Measurements from ENCODE around the gene FXR2.
"Not testable (repeated sequence)": the region's sequence is repeated elsewhere in the genome, so short reads cannot be mapped to it uniquely, and the experiment has no call there.

FXR2 gene

GRCh38 chr17:7614425-7615264 lies at the start of gene FXR2:
Gene FXR2 (minus strand): TSS chr17:7614897. CDS start chr17:7614532, 365 bp downstream.
- peak; percentile 99 for DNase-seq

DNA sequence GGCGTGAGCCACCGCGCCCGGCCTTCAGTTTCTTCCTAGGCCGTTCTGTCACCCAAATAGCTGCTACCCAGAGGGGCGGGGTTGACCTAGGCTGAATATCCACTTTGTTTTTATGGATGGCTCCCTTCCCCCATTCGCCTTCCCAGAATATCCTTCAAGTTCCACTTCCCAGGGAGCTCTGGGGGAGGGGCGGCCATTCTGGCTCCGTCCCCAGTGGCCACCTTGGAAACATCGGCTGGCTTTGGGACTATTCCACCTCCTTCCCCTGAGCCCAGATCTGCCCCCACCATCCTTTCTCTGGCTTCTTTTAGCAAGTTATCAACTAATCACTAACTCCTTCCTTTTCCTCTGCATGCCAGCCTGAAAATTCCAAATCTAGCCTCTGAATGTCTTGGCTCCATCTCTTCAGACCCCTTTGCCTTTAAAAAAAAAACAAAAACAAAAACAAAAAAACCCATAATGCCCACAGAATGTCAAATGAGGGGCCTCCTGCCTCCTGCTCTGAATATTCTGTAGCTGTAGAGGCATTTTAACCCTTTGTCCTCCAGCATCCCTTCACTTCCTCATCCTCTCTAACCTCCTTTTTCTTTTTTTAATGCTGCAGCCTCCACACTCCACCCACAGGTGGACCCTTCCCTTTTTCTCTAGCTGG lies 42.4 kb upstream of the FXR2 start:
- DNase-seq = no peak

- DNase-seq = no peak
Observed at GRCh38 chr17:7655541-7655840, 40.8 kb upstream of the FXR2 start.

DNA sequence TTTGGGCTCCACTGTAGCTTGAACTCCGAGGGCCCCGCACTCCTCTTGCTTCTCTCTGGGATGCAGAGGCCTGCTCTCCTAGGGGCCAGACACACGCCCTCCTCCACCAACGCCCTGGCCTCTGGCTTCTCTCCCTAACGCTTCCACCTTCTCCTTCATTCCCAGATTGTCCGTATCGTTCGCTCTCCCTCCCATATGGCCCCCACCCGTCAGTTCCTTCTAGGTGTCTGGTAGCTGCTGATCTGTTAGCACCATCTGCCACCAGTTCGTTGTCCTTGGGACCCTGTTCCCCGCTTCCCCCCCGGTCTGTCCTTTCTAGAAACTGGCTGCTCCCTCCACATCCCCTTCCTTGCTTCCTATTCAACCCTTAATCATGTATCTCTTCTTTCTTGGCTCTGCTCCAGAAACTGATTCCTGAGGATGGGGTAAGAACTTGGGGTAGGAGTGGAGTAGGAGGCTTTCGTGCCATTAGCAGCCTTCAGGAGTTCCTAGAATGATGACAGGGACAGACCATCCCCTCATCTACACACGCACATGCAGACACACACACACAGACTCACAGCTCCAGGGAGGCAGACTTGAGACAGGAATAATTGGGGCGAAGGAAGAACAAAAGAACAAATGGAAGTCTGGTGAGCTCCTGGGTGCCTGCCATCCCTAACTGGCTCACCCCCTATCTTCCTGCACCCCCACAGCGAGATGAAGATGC lies 40.3 kb upstream of the FXR2 start:
- DNase-seq = no peak

GRCh38 chr17:7652388-7653356 lies 38.0 kb upstream of the FXR2 start:
- DNase-seq = no peak

GRCh38 chr17:7651665-7652387 lies 37.1 kb upstream of the FXR2 start:
- DNase-seq = no peak

GRCh38 chr17:7651097-7651664 lies 36.5 kb upstream of the FXR2 start:
- DNase-seq = no peak

- no peak for DNase-seq
Observed at GRCh38 chr17:7650509-7651096, 35.9 kb upstream of the FXR2 start, which contains the start of gene ATP1B2. Gene ATP1B2 (plus strand): TSS chr17:7650926. CDS start chr17:7651519, 593 bp downstream.

DNA sequence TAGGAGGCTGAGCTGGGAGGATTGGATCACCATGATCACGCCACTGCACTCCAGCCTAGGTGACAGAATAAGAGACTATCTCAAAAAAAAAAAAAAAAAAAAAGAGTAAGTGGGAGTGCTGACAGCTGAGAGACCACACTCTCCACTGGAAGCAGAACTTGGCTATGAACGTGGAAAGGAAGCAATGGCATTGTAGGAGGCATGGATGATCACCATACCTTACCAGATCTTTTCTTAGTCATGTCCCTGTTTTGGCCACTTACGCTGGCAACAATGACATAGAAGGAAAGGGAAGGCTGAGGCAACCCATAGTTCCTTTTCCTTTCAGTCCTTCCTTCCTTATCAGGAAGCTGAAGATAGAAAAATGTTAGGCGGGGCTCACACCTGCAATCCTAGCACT lies 32.3 kb upstream of the FXR2 start:
- no peak for DNase-seq

DNA sequence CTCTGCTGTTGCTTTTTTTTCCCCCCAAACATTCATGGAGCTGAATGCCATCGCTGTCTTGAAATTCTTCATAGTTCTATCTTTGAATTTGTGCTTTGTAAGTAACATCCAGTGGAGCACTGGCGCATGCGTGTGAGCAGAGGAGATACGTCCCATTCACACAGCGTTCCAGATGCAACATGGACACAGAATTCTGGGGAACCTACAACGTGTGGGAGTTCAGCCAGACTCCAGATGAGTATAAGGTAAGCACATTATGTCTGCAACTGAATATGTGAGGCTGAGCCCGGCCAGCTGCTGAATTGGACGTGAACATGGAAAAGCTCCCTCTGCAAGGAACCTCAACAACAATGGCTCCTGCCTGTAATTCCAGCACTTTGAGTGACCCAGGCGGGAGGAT lies 31.8 kb upstream of the FXR2 start:
- DNase-seq = no peak

DNA sequence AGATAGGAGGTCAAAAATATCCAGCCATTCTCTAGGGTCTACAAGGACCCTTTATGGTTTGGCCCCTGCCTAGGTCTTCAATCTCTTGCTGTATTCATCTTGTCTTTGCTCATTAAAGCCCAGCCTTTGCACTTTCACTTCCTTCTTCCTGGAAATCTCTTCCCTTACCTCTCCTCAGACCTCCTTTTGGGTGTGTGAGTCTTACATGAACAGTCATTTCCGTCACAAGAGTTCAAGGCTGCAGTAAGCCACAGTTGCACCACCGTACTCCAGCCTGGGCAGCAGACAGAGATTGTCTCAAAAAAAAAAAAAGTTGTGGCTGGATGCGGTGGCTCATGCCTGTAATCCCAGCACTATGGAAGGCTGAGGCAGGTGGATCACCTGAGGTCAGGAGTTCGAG lies 30.1 kb upstream of the FXR2 start:
- DNase-seq = no peak

DNA sequence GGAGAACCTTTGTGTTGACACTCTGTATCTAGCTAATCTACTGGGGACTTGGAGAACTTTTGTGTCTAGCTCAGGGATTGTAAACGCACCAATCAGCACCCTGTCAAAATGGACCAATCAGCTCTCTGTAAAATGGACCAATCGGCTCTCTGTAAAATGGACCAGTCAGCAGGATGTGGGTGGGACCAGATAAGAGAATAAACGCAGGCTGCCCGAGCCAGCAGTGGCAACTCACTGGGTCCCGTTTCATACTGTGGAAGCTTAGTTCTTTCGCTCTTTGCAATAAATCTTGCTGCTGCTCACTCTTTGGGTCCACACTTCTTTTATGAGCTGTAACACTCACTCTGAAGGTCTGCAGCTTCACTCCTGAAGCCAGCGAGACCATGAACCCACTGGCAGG lies 26.9 kb upstream of the FXR2 start:
- not testable (repeated sequence) for DNase-seq

DNA sequence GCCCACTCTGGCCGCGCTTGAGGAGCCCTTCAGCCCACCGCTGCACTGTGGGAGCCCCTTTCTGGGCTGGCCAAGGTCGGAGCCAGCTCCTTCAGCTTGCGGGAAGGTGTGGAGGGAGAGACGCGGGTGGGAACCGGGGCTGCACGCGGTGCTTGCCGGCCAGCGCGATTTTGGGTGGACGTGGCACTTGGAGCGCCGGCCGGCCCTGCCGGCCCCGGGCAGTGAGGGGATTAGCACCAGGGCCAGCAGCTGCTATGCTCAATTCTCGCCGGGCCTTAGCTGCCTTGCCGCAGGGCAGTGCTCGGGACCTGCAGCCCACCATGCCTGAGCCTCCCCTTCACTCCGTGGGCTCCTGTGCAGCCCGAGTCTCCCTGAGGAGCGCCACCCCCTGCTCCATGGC lies 26.1 kb upstream of the FXR2 start:
- DNase-seq = no peak

DNA sequence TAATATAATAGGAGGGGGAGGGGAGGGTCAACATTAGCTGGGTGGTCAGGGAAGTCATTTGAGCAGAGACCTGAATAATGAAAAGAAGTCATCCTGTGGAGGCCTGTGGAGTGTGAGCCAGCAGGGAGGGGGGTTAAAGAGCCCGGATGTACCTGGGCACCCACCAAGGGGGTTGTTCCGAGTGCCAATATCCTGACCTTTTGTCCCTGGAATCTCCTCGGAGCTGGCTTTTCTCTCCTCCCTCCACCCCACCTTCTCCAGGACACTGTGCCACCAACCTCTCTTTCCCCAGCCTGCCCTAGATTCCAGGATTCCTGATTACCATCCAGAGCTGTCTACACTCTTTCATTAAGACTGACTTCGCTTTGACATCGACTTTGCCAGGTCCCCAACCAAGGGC lies 21.5 kb upstream of the FXR2 start:
- DNase-seq = no peak

- no peak for DNase-seq
Observed at GRCh38 chr17:7634384-7634783, 19.7 kb upstream of the FXR2 start.

- DNase-seq = no peak
Observed at GRCh38 chr17:7633093-7633492, 18.4 kb upstream of the FXR2 start.

DNA sequence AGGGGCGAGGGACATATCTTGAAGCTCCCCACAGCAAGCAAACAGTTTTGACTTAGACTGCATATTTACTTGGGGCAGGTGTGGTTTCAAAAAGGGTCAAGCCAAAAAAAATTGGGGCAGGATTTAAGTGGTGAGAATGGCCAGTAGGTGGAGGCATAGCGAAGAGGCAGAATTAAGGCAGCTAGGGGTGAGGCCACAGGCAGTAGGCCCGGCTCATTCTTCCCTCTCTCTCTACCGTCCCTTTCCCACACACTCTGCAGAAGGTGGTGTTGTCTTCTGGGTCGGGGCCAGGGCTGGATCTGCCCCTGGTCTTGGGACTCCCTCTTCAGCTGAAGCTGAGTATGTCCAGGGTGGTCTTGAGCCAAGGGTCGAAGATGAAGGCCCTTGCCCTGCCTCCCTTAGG lies 17.8 kb upstream of the FXR2 start:
- no peak for DNase-seq

DNA sequence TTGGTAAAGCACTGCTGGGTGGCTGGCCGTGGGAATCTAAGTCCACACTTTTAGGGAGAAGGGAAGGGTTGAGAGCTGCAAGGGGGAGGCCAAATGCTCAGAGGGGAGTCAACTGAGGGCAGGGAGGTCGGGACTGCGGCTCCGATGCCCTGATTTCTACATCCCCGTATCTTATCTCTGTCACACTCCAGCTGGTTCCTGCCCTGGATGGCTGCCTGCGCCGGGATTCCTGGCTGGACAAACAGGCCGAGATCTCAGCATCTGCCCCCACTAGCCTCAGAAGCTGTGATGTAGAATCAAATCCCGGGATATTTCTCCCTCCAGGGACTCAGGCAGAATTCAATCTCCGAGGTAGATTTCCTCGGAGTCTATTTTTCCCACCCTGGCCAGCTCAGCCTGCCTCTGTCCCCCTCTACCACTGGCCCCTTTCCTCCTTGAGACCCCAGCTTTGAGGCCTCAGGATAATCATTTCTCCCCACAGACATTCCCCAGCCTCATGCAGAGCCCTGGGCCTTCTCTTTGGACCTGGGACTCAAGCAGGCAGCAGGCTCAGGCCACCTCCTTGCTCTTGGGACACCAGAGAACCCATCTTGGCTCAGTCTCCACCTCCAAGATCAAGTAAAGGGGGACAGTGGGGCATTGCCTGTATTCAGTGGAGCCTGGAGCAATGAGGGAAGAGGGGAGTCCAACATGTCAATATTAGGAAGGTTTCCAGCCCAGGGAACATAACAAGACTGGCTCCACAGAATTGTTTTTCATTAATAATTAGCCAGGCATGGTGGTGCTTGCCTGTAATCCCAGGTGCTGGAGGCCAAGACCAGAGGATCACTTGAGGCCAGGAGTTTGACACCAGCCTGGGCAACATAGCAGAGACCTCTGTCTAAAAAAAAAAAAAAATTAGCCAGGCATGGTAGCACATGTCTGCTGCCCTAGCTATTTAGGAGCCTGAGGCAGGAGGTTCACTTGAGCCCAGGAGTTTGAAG lies 17.0 kb upstream of the FXR2 start:
- DNase-seq = no peak

GRCh38 chr17:7629939-7630571 lies 15.4 kb upstream of the FXR2 start, which contains the start of gene SHBG:
Gene SHBG (plus strand): TSS chr17:7630135. CDS start chr17:7630173, 38 bp downstream.
- DNase-seq = no peak
